Cardiac muscle cell (in vitro differentiated cells and primary cell): ENCODE results near the gene INPP5D. TPM values are rescaled to one million over a fixed set of nuclear protein-coding genes. Genes with fewer than 3 reads are reported as not detected.
A peak's percentile ranks its signal among the peaks of the same experiment; 100 is the strongest.

ENCODE experiments used
- DNase-seq, 2 donors: peaks; one replicate each; pipeline versions ENCODE4 v3.0.0 to v3.0.0-alpha.2; 2010 to 2017; ENCODE audit warnings: low read depth in 1 of 2, low spot score in 1 of 2
- H3K27ac ChIP-seq: fragments of 200-600 bp; sonication (generic); 2 replicates; pipeline ENCODE4 v1.5.1; 2016
- H3K27me3 ChIP-seq: fragments of 200-600 bp; sonication (generic); 2 replicates; pipeline ENCODE4 v1.6.0; 2016; ENCODE audit warnings: control low read depth
- H3K36me3 ChIP-seq: fragments of 200-600 bp; sonication (generic); 2 replicates; pipeline ENCODE4 v1.5.1; 2016; ENCODE audit warnings: control low read depth
- H3K4me1 ChIP-seq: fragments of 200-600 bp; sonication (generic); 2 replicates; pipeline ENCODE4 v1.8.1; 2017; ENCODE audit warnings: low read depth, mild to moderate bottlenecking, mixed run types
- H3K4me3 ChIP-seq: fragments of 200-600 bp; sonication (generic); 2 replicates; pipeline ENCODE4 v1.5.1; 2016; ENCODE audit warnings: mild to moderate bottlenecking
- H3K9me3 ChIP-seq: fragments of 200-600 bp; sonication (generic); 2 replicates; pipeline ENCODE4 v1.5.1; 2017; ENCODE audit warnings: low read depth, mild to moderate bottlenecking, control low read depth
- CTCF ChIP-seq: IDR thresholded peaks from 2 replicates; pipeline ENCODE4 v1.5.1; 2012; ENCODE audit warnings: low read depth, mild to moderate bottlenecking, low read length
- polyA plus RNA-seq: library from polyadenylated mRNA; unstranded; fragments of >200 nt; fragmentation: Nextera tagmentation; extraction: Ambion mirVana; gene quantifications from 2 replicates; pipeline ENCODE4 v1.2.1, GENCODE V29; 2016
- total RNA-seq: library from RNA; depleted of rRNA; stranded (reverse); fragments of >200 nt; gene quantifications from 2 replicates; pipeline ENCODE4 v1.2.3, GENCODE V29; 2016

Gene INPP5D
- total and polyA plus RNA-seq, 2 experiments from 2014 or later = 4.5 to 6.8 TPM

- Histone ChIP-seq H3K9me3 (no peaks in the 10 kb centered on the region), H3K4me1 (peaks cover 2% of the 10 kb centered on the region), H3K27me3 (no peaks in the 10 kb centered on the region), H3K36me3 (no peaks in the 10 kb centered on the region), H3K4me3 (no peak overlapping the region), H3K27ac (no peak overlapping the region)
- no peak for DNase-seq
- TF ChIP-seq CTCF = no peak
Measured at GRCh38 chr2:233164128-233164635, 104.0 kb downstream of the INPP5D start.

GRCh38 chr2:233164967-233165366, 104.8 kb downstream of the INPP5D start:
- no peak for TF ChIP-seq CTCF
- H3K27ac ChIP-seq = no peak overlapping the region
- no peak overlapping the region for H3K4me3 ChIP-seq
- DNase-seq = no peak
- H3K9me3 ChIP-seq = no peaks in the 10 kb centered on the region
- peaks cover 10% of the 10 kb centered on the region for H3K4me1 ChIP-seq
- no peaks in the 10 kb centered on the region for H3K36me3 ChIP-seq
- no peaks in the 10 kb centered on the region for H3K27me3 ChIP-seq

GRCh38 chr2:233165543-233165894, 105.4 kb downstream of the INPP5D start:
- Histone ChIP-seq H3K4me3 (no peak overlapping the region), H3K27ac (no peak overlapping the region), H3K27me3 (no peaks in the 10 kb centered on the region), H3K36me3 (no peaks in the 10 kb centered on the region), H3K4me1 (peaks cover 10% of the 10 kb centered on the region), H3K9me3 (no peaks in the 10 kb centered on the region)
- no peak for DNase-seq
- no peak for TF ChIP-seq CTCF

GRCh38 chr2:233165895-233166661, 105.9 kb downstream of the INPP5D start:
- no peaks in the 10 kb centered on the region for H3K36me3 ChIP-seq
- H3K9me3 ChIP-seq = no peaks in the 10 kb centered on the region
- no peak overlapping the region for H3K27ac ChIP-seq
- H3K27me3 ChIP-seq = no peaks in the 10 kb centered on the region
- H3K4me1 ChIP-seq = peaks cover 10% of the 10 kb centered on the region
- TF ChIP-seq CTCF = no peak
- no peak overlapping the region for H3K4me3 ChIP-seq
- DNase-seq = peak in 1 of 2 donors; percentile 67

- H3K36me3 ChIP-seq = no peaks in the 10 kb centered on the region
- no peaks in the 10 kb centered on the region for H3K9me3 ChIP-seq
- H3K4me3 ChIP-seq = no peak overlapping the region
- TF ChIP-seq CTCF = no peak
- DNase-seq = no peak
- H3K4me1 ChIP-seq = peaks cover 10% of the 10 kb centered on the region
- H3K27me3 ChIP-seq = no peaks in the 10 kb centered on the region
- H3K27ac ChIP-seq = no peak overlapping the region
Measured at GRCh38 chr2:233168445-233168844, 108.3 kb downstream of the INPP5D start.
